ENCODE results near the gene ZNF70. TPM values are rescaled to one million over a fixed set of nuclear protein-coding genes. Genes with fewer than 3 reads are reported as not detected.

Gene ZNF70
- total RNA-seq, 6 experiments from 2014 or later = 0.51 to 1.2 (median 0.85) TPM

DNA sequence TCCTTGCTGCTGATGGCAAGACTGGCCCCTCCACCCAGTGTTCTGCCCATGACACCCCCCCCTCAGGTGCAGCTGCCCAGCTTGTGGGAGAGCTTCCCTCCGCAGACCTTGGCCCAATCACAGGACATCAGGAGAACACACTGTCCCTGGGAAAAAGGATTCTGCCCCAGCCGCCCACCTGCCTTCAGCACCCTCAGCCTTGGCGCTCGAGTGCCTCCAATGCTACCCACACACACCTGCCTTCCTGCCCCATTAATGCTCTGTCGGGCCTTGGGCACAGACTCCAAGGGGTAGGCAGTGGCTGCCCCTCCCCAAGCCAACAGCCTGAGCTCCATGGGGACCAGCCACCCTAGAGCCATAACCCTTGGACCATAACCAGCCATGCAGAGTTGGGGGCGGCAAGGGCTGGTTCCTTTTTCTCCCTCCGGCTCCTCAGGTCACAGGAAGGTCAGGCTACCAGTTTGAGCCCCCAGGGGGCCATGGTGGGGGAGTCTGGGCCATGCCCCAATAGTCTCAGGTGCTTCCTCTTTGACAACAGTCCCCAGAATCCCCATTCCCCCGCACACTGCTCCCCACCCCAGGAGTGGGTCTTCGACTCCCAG is 1.3 kb upstream of the ZNF70 start:
- no peak for ATAC-seq
- WGBS (ENCODE audit: insufficient coverage, low coverage, low lambda C conversion rate, missing lambda C conversion rate) = 96% methylated on average over 5 of the region's 9 CpGs
- Histone ChIP-seq H3K4me3 (no peak overlapping the region), H3K4me1 (no peaks in the 10 kb centered on the region), H3K27me3 (no peaks in the 10 kb centered on the region), H3K9me3 (no peaks in the 10 kb centered on the region), H3K36me3 (no peaks in the 10 kb centered on the region), H3K27ac (no peak overlapping the region)
- intact Hi-C loops (cut with DNase I) = no loop called here
- TF ChIP-seq POLR2A (IDR thresholded peaks at IDR 0.05) = no peak
- TF ChIP-seq, protein P1, sequence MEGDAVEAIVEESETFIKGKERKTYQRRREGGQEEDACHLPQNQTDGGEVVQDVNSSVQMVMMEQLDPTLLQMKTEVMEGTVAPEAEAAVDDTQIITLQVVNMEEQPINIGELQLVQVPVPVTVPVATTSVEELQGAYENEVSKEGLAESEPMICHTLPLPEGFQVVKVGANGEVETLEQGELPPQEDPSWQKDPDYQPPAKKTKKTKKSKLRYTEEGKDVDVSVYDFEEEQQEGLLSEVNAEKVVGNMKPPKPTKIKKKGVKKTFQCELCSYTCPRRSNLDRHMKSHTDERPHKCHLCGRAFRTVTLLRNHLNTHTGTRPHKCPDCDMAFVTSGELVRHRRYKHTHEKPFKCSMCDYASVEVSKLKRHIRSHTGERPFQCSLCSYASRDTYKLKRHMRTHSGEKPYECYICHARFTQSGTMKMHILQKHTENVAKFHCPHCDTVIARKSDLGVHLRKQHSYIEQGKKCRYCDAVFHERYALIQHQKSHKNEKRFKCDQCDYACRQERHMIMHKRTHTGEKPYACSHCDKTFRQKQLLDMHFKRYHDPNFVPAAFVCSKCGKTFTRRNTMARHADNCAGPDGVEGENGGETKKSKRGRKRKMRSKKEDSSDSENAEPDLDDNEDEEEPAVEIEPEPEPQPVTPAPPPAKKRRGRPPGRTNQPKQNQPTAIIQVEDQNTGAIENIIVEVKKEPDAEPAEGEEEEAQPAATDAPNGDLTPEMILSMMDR (IDR thresholded peaks at IDR 0.05) = no peak
- no peak for DNase-seq

- ATAC-seq (peak; percentile 42 to 47 (median 44)), DNase-seq (no peak)
- Histone ChIP-seq H3K9me3 (no peaks in the 10 kb centered on the region), H3K27me3 (no peaks in the 10 kb centered on the region), H3K4me3 (peak overlapping the region; percentile 59 to 69 (median 63)), H3K27ac (peak overlapping the region; percentile 51 to 82 (median 80)), H3K36me3 (no peaks in the 10 kb centered on the region), H3K4me1 (no peaks in the 10 kb centered on the region)
- no peak for TF ChIP-seq POLR2A (IDR thresholded peaks at IDR 0.05)
- TF ChIP-seq, protein P1 (IDR thresholded peaks at IDR 0.05) = no peak
- WGBS (ENCODE audit: insufficient coverage, low coverage, low lambda C conversion rate, missing lambda C conversion rate) = 25% methylated on average over 7 of the region's 22 CpGs
- intact Hi-C loops (cut with DNase I) = no loop called here
Measured at GRCh38 chr22:23751441-23751996, 607 bp upstream of the ZNF70 start.

- Histone ChIP-seq H3K27me3 (no peaks in the 10 kb centered on the region), H3K9me3 (no peaks in the 10 kb centered on the region), H3K4me1 (no peaks in the 10 kb centered on the region), H3K4me3 (peak overlapping the region; percentile 59 to 69 (median 63)), H3K36me3 (no peaks in the 10 kb centered on the region), H3K27ac (peak overlapping the region in 1 of 3 donors; percentile 47)
- ATAC-seq = no peak
- TF ChIP-seq, protein P1 (IDR thresholded peaks at IDR 0.05) = no peak
- no peak for TF ChIP-seq POLR2A (IDR thresholded peaks at IDR 0.05)
- intact Hi-C loops (cut with DNase I) = no loop called here
- WGBS (ENCODE audit: insufficient coverage, low coverage, low lambda C conversion rate, missing lambda C conversion rate) = 33% methylated on average over 5 of the region's 5 CpGs
- DNase-seq = no peak
Measured at GRCh38 chr22:23750367-23750713, 572 bp downstream of the ZNF70 start.

GRCh38 chr22:23749841-23750301 is 1.0 kb downstream of the ZNF70 start:
- Histone ChIP-seq H3K9me3 (no peaks in the 10 kb centered on the region), H3K27me3 (no peaks in the 10 kb centered on the region), H3K36me3 (peaks cover 0 to 3% (median 0%) of the 10 kb centered on the region in 4 donors), H3K4me3 (no peak overlapping the region), H3K27ac (no peak overlapping the region), H3K4me1 (no peaks in the 10 kb centered on the region)
- ATAC-seq (no peak), DNase-seq (no peak)
- WGBS (ENCODE audit: insufficient coverage, low coverage, low lambda C conversion rate, missing lambda C conversion rate) = 76% methylated on average over 12 of the region's 12 CpGs
- intact Hi-C loops (cut with DNase I) = no loop called here
- TF ChIP-seq, protein P1 (IDR thresholded peaks at IDR 0.05) = no peak
- no peak for TF ChIP-seq POLR2A (IDR thresholded peaks at IDR 0.05)

Data from right lobe of liver (tissue), 6 donors.